HG03025 (cell line): ENCODE data around the gene TAAR8.
"Not testable (repeated sequence)": the region's sequence is repeated elsewhere in the genome, so short reads cannot be mapped to it uniquely, and the experiment has no call there.

Experiments used
- ATAC-seq: cut with Tn5 transposase; IDR thresholded peaks from one replicate; pipeline ENCODE4 v1.9.1; 2021; ENCODE audit warnings: mild to moderate bottlenecking, moderate library complexity; ENCODE audit not compliant: unreplicated experiment, low FRiP score

The TAAR8 gene

GRCh38 chr6:132537977-132538376, 14.5 kb upstream of the TAAR8 start, which contains the start of gene TAAR9:
Gene TAAR9 (plus strand): TSS chr6:132538277. CDS start chr6:132538290, 13 bp downstream.
- no peak for ATAC-seq

DNA sequence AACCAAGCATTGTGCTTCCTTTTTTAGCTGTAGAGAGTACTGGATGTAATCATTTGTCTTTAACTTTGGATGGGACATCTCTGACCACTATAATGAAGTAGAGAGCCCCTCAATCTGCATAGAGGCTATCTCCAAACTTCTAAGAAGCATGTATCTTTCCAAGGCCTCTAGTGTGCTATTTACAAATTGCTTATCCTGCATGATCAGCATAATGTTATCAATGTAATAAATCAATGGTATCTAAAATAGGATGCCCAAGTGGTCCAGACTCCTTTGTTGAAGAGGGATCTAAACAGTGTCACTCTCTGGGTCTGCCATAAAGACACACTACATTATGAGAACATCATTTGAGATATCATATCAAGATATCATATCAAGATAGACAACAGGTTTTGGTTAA, 7.6 kb upstream of the TAAR8 start:
- no peak for ATAC-seq

- no peak for ATAC-seq
These were observed 3.6 kb upstream of the TAAR8 start for GRCh38 chr6:132548746-132549463.

GRCh38 chr6:132551214-132551613, 1.3 kb upstream of the TAAR8 start:
- ATAC-seq, result no peak

- ATAC-seq, result not testable (repeated sequence)
These were observed 7.6 kb downstream of the TAAR8 start for GRCh38 chr6:132560087-132560486.

DNA sequence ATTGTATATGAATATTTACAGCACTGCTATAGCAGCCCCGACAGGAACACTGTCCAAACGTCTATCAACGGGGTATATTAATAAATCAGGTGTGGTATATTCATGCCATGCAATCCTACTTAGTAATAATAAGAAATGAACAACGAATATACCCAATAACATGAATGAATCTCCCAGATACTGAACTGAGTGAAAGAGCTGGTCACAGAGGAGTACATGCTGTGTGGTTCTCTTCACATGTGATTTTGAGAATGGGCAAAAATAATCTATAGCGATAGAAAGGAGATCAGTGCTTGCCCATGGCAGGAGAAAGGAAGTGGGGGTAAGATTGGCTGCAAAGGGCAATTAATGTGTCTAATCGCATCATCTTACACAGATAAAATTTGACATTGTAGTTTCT, 13.9 kb downstream of the TAAR8 start:
- ATAC-seq, result no peak

DNA sequence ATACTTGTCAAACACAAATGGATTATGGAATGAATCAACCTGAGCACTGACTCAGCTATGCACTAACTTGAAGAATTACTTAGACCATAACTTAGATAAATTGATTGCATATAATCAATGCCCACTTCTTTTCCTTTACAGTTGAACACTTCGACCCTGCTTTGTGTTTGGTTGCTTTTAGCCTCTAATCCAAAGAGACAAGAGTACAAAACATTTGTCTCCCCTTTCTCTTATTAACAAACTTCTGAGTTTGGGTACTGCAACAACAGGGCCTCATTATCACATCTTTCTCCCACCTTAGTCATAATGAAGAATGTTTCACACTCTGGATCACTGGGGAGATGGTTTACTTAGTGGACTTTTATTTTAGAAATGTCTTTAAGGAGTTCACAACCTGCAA, 15.1 kb downstream of the TAAR8 start:
- ATAC-seq, result no peak

GRCh38 chr6:132568611-132569010, 16.1 kb downstream of the TAAR8 start:
- no peak for ATAC-seq

GRCh38 chr6:132569170-132569569, 16.7 kb downstream of the TAAR8 start:
- ATAC-seq, result no peak

GRCh38 chr6:132570221-132570777, 17.8 kb downstream of the TAAR8 start, which contains the start of gene TAAR6:
Gene TAAR6 (plus strand): TSS chr6:132570322. CDS start chr6:132570322, 0 bp downstream.
- ATAC-seq, result no peak

DNA sequence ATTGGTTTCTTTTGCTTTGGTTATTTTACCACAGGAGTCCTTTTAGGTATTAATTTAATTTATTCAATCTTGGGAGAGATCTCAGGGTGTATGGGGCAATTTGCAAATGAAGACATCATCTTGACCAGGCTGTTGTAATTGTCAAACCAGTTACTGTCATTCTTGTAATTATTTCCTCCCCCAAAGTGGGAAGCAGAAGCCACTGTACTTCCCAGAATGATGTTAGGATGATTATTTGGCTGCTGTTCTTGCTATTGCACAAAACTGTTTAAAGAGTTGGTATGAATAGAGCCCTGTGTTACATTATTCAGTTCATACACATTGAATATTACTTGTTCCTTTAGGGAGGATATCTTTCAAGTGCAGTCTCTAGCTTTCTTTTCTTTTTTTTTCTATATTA, 19.3 kb downstream of the TAAR8 start:
- ATAC-seq, result no peak

GRCh38 chr6:132584698-132585097, 32.2 kb downstream of the TAAR8 start:
- ATAC-seq, result no peak

DNA sequence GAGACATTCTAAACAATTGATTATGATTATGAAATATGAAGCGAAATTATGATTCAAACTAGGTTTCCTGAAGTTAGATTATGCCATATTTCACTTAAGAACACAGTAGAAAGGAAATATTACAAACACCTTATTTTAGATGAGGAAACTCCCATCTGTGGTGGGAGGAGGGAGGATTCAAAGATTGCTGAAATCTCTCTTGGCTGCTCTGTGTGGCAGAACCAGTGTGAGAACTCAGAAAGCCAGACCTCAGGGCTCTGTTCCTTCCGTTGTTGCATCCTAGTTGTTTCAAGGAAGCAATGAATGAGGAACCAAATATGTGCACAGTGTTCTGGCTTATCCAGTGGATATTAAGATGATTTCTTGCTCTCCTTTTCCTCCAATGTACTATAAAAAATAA, 35.0 kb downstream of the TAAR8 start:
- ATAC-seq, result no peak

GRCh38 chr6:132589454-132589853, 37.0 kb downstream of the TAAR8 start, which contains the start of gene TAAR5:
Gene TAAR5 (minus strand): TSS chr6:132589741. CDS start chr6:132589686, 55 bp downstream.
- ATAC-seq, result no peak

GRCh38 chr6:132590362-132590761, 37.9 kb downstream of the TAAR8 start:
- ATAC-seq, result no peak

GRCh38 chr6:132592855-132593254, 40.4 kb downstream of the TAAR8 start:
- no peak for ATAC-seq

DNA sequence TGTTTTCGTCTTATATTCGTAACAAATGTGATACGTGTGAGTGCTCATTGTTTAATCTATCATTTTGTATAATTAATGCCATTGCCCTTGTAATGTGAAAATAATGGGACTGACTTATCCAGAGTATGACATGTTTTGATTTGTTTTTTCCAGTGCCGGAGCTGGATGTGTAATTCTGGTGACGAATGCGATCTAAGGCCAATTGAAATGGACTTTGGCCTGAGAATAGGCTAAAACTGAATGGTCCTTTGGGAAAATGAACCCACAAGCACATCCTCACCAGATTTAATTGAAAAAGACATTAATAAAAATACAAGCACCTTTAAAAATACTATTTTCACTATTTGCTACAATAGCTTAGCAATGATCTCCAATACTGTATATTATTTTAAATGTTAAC, 43.7 kb downstream of the TAAR8 start:
- ATAC-seq, result no peak

- ATAC-seq, result peak; percentile 69
These were observed 46.0 kb downstream of the TAAR8 start for GRCh38 chr6:132598473-132598872.

DNA sequence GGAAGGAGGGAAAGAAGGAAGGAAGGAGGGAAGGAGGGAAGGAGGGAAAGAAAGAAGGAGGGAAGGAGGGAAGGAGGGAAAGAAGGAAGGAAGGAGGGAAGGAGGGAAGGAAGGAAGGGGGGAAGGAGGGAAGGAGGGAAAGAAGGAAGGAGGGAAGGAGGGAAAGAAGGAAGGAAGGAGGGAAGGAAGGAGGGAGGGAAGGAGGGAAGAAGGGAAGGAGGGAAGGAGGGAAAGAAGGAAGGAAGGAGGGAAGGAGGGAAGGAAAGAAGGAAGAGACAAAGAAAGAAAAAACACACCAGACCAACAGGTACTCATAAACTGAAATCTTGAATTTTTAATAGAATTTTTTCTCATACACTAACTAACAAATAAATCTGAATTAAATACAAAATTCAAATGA, 48.4 kb downstream of the TAAR8 start:
- not testable (repeated sequence) for ATAC-seq
